ENCODE measurements around the gene NELL2. TPM values are rescaled to one million over a fixed set of nuclear protein-coding genes. Genes with fewer than 3 reads are reported as not detected.
"Not testable (repeated sequence)": the region's sequence is repeated elsewhere in the genome, so short reads cannot be mapped to it uniquely, and the experiment has no call there.

The NELL2 gene
- total and polyA plus RNA-seq, 11 donors = 0.04 to 1.8 (median 0.77) TPM; not detected in 3

DNA sequence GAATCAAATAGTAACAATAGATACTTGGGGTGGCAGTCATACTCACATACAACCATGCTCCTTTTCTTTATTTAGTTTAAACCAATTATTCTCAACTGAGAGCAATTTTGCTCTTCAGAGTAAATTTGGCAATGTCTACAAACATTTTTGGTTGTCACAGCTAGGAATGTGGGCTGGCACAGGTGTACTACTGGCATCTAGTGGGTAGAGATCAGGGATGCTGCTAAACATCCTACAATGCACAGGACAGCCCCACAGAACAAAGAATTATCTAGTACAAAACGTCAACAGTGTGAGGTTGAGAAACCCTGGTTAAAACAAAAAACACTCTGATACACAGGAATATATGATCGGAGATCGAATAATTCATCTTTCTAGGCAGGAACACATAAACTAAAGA is 186.5 kb downstream of the NELL2 start:
- peaks cover 0 to 9% (median 0%) of the 10 kb centered on the region in 12 donors for H3K9me3 ChIP-seq
- no peak overlapping the region for H3K27ac ChIP-seq
- intact Hi-C loops (cut with DNase I) = no loop called here
- no peaks in the 10 kb centered on the region for H3K27me3 ChIP-seq
- no peak for TF ChIP-seq POLR2A (IDR thresholded peaks at IDR 0.05)
- TF ChIP-seq CTCF (IDR thresholded peaks at IDR 0.05) = no peak
- ATAC-seq = no peak
- no peak for DNase-seq
- 76 to 86% (median 83%) methylated on average over 3 of the region's 3 CpGs for WGBS, 4 donors
- H3K4me3 ChIP-seq = no peak overlapping the region
- H3K4me1 ChIP-seq = no peaks in the 10 kb centered on the region
- no peaks in the 10 kb centered on the region for H3K36me3 ChIP-seq

DNA sequence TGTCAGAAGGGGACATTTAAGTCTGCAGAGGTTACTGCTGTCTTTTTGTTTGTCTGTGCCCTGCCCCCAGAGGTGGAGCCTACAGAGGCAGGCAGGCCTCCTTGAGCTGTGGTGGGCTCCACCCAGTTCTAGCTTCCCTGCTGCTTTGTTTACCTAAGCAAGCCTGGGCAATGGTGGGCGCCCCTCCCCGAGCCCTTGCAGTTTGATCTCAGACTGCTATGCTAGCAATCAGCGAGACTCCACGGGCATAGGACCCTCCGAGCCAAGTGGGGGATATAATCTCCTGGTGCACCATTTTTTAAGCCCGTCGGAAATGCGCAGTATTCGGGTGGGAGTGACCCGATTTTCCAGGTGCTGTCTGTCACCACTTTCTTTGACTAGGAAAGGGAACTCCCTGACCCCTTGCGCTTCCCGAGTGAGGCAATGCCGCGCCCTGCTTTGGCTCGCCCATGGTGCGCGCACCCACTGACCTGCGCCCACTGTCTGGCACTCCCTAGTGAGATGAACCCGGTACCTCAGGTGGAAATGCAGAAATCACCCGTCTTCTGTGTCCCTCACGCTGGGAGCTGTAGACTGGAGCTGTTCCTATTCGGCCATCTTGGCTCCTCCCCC is 189.2 kb downstream of the NELL2 start:
- H3K27ac ChIP-seq; H3K36me3 ChIP-seq; H3K4me1 ChIP-seq; ATAC-seq; H3K4me3 ChIP-seq; DNase-seq; H3K27me3 ChIP-seq; intact Hi-C loops (cut with DNase I): not testable (repeated sequence)
- peaks cover 0 to 18% (median 0%) of the 10 kb centered on the region in 12 donors for H3K9me3 ChIP-seq
- 91 to 93% (median 92%) methylated on average over 22 of the region's 22 CpGs for WGBS, 4 donors

- Histone ChIP-seq H3K4me3 (no peak overlapping the region), H3K36me3 (no peaks in the 10 kb centered on the region), H3K4me1 (no peaks in the 10 kb centered on the region), H3K27me3 (no peaks in the 10 kb centered on the region), H3K9me3 (peaks cover 0 to 6% (median 0%) of the 10 kb centered on the region in 12 donors), H3K27ac (no peak overlapping the region)
- no peak for ATAC-seq
- intact Hi-C loops (cut with DNase I) = no loop called here
- DNase-seq = no peak
- no peak for TF ChIP-seq CTCF (IDR thresholded peaks at IDR 0.05)
- no peak for TF ChIP-seq POLR2A (IDR thresholded peaks at IDR 0.05)
Measured at GRCh38 chr12:44677724-44678123, 198.4 kb downstream of the NELL2 start.

- Histone ChIP-seq H3K4me1 (no peaks in the 10 kb centered on the region), H3K27ac (no peak overlapping the region), H3K9me3 (peaks cover 0 to 10% (median under 1%) of the 10 kb centered on the region in 12 donors), H3K36me3 (no peaks in the 10 kb centered on the region), H3K27me3 (no peaks in the 10 kb centered on the region), H3K4me3 (no peak overlapping the region)
- DNase-seq = no peak
- intact Hi-C loops (cut with DNase I) = no loop called here
- 20 to 30% (median 24%) methylated on average over 1 of the region's 1 CpG for WGBS, 4 donors
- ATAC-seq = no peak
- TF ChIP-seq CTCF (IDR thresholded peaks at IDR 0.05) (no peak), POLR2A (IDR thresholded peaks at IDR 0.05) (no peak)
Measured at GRCh38 chr12:44674875-44675274, 201.2 kb downstream of the NELL2 start.

GRCh38 chr12:44673811-44674210 is 202.3 kb downstream of the NELL2 start:
- 58 to 66% (median 63%) methylated on average over 1 of the region's 1 CpG for whole genome bisulfite sequencing, 4 donors
- TF ChIP-seq CTCF (IDR thresholded peaks at IDR 0.05) (no peak), POLR2A (IDR thresholded peaks at IDR 0.05) (no peak)
- no peak overlapping the region for H3K27ac ChIP-seq
- H3K36me3 ChIP-seq = no peaks in the 10 kb centered on the region
- ATAC-seq = no peak
- no peaks in the 10 kb centered on the region for H3K27me3 ChIP-seq
- H3K4me3 ChIP-seq = no peak overlapping the region
- no peak for DNase-seq
- no peaks in the 10 kb centered on the region for H3K4me1 ChIP-seq
- peaks cover 0 to 21% (median 4%) of the 10 kb centered on the region in 12 donors for H3K9me3 ChIP-seq
- intact Hi-C loops (cut with DNase I) = no loop called here
